GM18519 (cell line): ENCODE measurements around the gene TBX15.

Experiments used
- ATAC-seq: cut with Tn5 transposase; IDR thresholded peaks from one replicate; pipeline ENCODE4 v1.9.1; 2021; ENCODE audit warnings: mild to moderate bottlenecking, moderate library complexity; ENCODE audit not compliant: unreplicated experiment, low FRiP score

The TBX15 gene

DNA sequence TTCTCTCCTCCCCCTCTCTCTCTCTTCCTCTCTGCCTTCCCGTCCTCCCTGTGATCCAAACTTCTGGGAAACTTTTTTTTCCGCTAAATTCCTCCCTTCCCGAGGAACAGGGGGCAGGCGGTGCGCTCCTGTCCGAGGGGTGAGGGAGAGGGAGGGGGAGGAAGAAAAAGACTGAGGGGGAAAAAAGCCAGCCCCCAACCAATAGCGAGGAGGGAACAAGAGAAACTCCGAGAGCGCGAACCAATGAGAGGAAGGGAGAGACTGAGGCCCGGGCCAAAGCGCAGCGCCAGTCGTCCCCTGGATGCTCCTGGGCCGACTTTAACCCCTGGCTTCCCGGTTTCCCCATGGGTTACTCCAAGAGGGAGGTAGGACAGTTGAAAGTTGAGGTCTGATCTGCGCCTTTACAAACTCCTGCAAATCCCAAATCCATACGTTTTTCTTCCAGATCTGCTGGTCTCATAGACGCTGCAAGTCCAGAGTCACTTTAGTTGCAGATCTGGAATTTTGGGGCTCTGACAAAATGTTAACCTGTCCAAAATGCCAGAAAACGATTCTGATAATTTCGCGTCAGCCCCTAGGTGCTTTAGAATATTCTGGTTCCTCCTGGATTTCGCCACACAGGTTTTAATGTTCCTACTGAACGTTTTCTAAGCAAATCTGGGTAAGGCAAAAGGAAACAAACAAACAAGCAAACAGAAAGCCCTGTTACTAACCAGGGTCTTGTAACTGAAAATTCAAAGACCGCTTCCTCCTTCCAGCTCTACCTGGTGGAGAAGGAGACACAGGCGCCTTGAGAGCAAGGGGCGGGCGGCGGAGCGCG lies at the start of gene TBX15:
Gene TBX15, minus strand, starts transcription at position 158 of the 820 bp plus-strand sequence. CDS start 548 bp downstream, outside the sequence.
- ATAC-seq: no peak

DNA sequence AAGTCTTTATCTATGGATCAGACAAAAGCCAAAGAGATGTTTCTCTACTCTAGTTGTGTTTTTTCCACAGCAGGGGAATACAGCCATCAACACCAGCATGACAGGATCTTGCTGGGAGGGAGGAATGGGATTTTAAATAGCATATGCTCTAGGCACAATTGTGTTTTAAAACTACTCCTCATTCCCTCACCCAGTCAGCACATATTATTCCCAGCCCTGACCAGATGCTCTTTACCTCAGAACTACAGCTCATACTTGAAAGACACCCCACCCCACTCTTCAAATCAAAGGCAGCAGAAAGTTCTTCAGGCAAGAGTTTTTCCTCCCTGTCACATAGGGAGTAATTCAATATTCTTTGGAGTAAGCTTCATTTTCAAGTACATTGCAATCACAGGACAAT lies 46.2 kb upstream of the TBX15 start:
- no peak for ATAC-seq

DNA sequence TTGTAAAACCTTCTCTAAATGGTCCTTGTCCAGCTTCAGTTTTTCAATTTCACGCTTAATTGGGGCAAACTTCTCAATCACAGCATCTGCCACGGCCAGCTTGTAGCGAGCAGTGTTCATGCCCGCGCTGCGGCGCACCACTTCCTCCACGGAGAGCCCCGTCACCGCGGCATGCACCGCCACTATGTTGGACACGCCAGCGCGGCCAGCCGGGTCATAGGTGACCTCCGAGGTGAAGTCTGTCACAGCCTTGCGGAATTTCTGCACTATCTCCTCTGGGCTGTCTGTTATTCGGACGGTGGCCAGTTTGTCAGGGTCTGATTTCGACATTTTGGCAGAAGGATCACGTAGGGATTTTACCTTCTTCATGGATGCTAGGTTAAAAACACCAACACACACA lies 44.8 kb upstream of the TBX15 start:
- ATAC-seq: no peak

DNA sequence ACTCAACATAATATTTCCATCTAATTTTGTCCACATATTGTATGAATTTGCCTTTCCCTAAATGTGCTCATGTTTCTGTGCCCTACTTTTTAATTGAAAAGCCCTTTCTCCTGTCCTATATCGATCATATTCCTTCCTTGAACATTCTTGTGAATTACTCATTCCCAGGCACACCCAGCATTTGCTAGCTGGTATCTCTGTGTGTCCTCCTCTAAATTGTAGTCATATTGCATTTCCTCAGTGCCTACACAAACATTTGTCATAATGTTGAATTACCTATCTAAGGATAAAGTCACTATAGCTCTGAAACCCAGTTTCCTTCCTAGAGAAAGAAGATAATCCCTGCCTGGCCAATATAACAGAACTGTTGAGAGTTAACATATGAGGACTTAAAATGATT lies 39.6 kb upstream of the TBX15 start:
- ATAC-seq: no peak

DNA sequence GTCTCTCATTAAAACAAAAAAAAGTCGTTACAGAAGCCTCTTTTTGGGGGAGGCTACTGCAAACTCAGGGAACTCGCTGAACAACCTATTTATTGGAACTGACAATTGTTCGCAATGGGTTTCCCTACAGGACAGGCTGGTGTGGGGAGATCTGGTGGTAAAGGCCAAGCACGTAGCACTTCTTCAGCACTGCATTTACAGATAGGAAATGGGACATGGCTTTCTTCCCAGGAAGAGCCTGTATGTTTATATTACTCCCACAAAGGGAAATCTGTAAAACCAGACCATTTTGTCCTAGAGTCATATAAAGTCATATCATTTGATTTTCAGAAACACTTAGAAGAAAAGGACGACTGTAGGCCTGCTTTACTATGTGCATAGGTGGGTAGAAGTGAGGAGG lies 38.8 kb upstream of the TBX15 start:
- no peak for ATAC-seq

DNA sequence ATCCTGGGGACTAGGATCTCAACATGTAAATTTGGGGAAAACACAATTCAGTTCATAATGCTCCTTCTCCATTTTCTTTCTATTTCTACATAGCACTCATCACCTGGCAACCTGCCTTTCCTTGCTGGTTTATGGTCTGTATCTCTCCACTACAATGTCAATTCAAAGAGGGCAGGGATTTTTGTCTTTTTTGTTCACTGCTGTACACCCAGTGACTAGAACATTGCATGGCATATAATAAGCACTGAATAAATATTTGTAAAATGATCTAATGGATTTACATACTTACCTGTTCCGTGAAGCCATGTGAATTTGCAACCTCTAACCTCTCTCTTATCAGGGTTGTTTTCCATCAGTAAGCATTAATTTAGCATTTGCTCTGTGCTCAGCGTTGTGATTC lies 27.4 kb upstream of the TBX15 start:
- no peak for ATAC-seq

DNA sequence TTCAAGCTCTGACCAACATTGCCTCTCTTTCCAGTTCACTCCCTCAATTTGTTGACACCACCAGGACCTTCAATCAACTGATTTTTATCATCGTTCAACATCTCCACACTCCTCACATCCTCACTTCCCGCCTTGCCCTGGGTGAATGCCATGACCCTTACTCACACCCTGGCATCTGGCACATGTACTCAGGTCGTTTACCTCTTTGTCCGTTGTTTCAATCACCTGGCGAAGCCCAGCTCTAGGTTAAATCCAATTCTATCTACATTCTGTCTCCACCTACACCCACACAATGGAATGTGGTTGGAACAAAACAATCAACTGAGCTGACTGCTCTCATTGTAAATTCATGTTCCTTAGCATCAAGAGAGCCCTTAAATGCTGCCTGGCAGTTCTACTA lies 24.2 kb upstream of the TBX15 start:
- no peak for ATAC-seq

DNA sequence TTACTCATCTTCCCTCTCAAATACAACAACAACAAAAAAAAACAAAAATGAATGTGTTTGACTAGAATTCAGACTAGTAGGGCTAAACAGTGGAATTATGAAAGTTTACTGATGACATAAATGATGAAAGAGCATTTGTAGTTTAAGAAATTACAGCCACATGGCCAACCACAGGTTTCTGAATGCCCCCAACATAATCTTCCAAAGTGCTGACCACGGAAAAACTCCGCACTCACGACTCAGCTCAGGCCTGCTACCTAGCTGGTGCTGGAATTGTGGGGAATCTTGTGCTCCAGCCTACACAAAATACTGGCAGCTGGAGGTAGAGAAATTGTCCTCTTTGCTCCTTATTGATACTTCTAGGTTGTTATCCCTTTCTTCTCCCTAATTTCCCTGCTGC lies 23.6 kb upstream of the TBX15 start:
- ATAC-seq: no peak

DNA sequence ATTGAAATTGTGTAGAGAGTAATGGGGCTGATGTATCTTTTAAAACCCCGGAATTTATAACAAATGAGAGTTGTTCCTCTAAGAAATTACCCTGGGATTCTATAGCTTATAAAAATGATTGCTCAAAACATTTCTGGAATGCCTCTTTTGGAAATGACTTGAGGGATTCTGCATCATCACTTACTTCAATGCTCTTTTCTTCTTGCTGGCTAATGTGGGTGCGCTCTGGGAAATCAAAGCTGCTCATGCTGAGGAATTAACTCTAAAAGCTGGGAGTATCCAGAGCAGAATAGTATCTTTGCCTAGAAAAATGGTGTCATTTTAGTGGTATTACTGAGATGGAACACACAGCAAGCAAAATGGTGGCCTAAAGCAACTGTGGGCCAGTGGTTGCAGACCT lies 23.0 kb upstream of the TBX15 start:
- ATAC-seq: no peak

DNA sequence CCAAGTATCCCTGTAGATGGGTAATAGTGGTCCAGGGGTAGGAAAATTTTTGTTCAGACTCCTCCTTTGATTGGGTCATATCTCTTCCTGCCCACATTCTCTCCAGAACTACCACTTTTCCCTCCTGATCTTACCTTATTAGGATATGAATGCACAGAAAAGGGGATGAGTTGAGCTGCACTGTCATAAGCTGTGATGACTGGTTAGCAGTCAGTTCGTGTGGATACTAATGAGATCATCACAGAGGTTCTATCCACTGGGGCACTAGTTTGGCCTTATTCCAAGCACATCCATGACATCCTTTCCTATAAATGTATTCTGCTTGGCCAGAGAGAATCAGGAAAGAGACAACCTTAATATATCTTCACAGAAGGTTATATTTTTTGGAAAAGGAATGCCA lies 22.1 kb upstream of the TBX15 start:
- no peak for ATAC-seq

DNA sequence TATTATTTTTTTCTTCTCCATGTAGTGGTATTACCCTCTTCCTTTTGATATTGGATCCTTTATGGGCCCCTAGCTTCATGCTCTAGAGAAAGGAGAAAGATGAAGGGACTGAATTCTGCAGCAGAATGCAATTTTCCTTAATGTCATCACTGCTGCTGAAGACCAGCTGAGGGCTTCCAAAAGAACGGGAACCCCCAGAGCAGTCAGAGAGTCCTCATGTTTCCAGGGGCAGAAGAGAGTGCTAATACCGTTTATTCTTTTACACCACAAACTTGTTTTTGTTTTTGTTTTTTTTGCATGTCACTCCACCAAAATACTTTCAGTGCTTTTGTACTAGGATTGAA lies 21.1 kb upstream of the TBX15 start:
- no peak for ATAC-seq

DNA sequence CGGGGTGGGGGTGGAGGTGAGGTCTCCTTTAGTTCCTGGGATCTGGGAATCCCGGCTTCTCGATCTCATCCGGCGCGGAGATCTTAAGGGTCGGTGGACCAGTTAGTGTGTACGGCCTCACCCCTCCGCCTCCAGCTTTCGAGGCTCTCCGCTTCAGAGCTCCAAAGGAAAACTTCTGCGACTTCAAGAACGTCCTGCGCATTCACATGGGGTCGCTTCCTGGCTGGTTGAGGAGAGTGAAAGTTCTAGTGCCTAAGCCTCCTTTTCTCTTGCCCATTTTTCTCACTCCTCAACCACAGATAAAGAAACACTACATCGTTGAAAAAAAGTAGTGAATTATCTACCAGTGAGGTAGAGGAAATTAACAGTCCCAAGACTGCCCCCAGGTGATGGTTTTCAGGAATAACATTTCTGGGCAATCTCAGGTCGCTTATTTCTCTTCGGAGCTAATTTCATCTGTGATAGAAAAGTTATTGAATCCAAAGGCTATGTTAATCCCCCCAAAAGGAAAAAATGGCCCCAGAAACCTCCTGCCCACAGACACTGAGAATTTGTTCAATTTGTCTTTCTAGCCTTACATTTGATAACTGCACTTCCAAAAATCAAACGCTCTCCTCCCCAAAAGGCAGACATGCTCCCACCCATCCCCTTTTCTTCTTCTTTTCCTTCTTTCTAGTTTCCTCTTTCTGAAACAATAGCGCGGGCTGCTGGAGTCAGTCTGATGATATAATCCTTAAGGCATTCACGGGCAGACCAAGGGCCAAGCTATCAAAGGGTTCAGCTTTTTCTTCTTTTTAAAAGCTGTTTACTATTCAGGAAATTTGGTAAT lies 20.6 kb upstream of the TBX15 start:
- ATAC-seq: peak; percentile 41

DNA sequence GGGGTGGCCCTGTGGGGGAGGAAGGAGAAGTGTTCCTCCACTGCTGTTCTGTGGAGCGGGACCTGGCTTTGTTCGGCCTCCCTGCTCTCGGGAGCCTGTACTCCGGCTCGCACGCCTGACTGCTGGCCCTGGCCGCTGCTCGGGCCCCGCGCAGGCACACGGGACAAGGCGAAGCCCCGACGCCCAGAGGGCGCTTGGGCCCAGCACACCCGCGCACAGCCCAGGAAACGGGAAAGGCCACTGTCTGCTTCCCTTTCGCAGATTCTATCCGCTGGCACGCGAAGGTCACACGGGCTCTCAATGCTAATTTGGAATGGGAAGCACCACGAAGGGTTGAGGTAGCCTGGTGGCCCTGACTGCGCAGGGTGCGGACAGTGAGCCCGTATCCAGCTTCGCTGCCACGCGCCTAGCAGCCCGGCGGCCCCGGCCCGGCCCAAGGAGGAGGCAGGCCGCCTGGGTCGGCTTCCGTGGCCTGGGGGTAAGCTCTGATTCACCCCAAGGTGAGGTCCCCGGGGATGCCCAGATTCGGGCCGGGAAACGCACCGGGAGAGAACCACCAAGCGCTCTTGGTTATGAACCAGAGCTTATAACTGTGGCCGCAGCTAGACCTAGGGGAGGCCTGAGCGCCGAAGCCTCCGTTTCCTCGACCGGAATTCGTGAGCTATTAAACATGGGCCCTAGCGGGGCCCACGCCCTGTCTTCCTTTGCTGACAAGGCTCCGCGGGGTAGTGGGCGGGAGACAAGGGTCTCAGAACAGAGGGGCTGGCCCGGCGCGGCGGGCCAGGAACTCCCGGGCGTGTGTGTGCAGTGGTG lies 19.7 kb upstream of the TBX15 start:
- no peak for ATAC-seq

DNA sequence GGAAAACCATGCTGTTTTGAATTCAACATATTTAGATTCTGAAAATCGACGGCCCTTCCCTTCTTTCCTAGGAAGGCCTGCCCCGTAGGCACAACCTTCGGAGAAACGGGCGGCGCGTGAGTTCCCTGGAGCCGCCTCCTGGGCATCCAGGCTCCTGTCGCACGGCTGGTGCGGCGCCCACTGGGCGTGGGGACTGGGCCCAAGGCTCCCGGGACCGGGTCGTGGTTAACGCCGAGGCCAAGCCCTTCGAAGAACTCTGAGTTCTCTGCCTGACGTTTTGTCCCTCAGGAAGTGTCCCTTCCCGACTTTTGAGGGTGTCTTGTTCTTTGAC lies 19.2 kb upstream of the TBX15 start:
- ATAC-seq: no peak

DNA sequence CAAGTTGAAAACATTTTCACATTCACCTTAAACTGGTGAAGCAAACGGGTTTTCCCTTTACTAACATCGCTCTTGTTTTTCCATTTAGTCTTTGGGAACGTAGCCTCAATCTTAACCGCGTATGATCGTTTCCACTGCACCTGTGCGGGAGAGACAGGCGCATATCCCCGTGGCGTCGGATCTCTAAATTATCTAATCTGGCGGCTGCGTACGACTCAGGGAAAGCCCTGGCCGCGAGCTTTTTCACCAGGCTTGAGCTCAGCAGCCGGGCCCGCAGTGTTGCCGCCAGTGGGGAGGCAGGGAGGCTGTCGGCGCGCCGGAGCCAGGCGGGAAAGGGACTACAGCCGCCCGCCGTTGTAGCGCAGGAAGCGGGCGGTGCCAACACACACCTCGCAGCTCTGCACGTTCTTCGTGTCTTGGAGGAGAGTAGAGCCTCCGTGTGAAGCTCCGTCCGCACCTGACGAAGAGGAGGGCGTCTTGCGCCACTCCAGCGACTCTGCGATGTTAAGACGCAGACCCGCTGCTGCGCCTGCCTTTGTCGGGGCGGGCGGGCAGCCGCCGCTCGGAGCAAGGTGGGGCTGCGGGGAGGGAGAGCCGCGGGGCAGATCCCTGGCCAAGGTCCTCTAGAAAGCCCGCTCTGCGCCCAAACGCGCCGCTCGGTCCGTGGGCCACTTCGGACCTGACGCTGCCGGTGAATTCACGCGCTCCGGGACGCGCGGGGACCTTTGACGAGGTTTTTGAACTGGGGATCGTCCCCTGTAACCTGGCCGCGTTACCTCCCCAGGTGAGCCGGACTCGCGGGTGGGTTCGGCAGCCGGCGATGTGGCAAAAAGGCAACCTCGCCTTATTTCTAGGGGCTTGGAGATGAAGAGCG lies 18.5 kb upstream of the TBX15 start:
- no peak for ATAC-seq

DNA sequence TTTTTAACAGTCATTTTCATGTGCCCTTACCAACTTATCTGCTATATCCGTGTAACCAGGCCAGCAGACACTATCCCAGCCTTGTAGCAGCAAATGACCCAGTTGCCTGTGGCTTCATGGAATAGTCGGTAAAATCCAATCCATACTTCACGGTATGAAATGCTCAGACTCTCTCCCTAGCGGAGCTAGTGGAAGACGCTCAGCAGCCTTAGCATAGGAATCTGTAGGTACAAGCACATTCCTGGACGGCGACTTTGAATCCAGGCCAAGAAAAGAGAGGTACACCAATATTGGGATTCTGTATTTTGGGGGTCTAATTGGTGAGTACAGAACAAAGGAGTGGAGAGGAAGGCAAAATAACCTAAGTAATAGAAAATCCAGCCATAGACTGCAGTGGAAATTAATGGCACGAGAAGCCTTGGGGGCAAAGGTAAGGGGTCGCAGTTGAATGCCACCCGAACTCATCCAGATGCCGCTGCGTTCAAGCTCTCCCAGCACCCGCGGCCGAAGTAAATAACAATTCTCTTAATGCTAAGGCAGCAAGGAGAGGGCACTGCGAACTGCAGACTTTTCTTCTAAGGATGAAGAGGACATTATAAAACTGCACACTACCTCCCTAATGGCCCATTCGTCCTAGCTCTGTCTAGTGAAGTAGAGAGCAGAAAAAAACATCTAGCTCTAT lies 17.7 kb upstream of the TBX15 start:
- ATAC-seq: no peak

DNA sequence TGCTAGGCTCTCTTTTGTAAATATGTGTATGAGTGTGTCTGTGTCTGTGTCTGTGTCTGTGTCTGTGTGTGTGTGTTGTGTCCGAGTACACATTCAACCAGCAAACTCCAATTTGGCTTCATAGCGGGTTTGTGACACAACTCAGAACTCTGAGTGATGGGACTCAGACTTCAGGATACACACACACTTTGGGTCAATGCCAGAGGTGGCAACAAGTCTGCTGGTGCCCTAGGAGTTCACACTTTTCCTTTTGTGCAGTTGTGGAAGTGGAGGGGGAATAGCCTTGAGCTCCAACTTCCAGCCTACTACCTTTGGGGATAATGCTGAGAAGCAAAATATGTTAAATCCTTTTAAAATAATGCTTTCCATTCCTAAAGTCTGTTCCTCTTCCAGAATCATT lies 16.6 kb upstream of the TBX15 start:
- ATAC-seq: no peak

DNA sequence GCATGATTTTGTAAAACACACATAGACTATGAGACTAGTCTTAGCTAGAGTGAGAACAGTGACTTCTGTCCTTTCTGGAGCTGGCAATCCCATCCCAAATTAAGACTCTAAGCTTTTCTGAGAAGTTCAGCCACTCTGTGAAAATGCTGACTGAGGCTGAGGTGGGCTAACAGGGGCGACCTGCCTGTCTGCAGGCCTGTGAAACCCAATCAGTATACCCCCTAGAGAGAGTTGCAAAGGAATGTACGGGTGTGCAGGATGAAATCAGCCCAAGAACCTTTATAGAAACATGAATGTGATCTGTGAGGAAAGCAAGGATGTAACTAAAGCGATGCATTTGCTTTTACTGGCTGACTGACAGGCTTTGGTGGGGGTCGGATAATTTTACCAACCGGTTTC lies 16.0 kb upstream of the TBX15 start:
- ATAC-seq: no peak

DNA sequence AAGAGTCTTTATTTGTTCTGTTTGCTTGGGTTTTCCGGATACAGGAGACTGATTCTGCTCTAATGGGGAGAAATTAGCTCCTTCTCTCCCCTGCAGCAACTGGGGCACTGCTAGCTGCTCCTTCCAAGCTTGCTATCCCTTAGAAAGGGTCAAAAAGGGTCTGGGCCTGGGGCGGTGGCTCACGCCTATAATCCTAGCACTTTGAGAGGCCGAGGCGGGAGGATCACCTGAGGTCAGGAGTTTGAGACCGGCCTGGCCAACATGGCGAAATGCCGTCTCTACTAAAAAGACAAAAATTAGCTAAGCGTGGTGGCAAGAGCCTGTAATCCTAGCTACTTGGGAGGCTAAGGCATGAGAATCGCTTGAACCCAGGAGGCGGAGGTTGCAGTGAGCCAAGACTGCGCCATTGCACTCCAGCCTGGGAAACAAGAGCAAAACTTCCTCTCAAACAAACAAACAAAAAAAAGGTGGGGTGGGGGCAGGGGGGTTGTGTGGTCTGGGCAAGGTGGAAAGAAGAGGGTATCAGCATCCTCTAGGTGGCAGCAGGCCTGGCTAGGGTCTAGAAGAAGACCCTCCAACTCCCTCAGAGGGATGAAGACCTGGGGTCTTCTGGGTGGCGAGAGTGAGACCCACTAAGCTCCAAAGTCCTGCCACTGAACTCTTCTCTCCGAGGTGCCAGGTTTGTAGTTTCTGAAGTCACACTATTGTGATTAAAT lies 15.4 kb upstream of the TBX15 start:
- ATAC-seq: no peak
